Activated effector memory CD4-positive, alpha-beta T cell treated with anti-CD3 and anti-CD28 coated beads, Interleukin-2, amount 50 U/mL, for 16 hours (primary cell): Measurements from ENCODE around the gene CCR5.
"Not testable (repeated sequence)": the region's sequence is repeated elsewhere in the genome, so short reads cannot be mapped to it uniquely, and the experiment has no call there.

Source experiments
- DNase-seq: peaks from one replicate; pipeline ENCODE4 v3.0.0-alpha.2; 2020

Gene CCR5

DNA sequence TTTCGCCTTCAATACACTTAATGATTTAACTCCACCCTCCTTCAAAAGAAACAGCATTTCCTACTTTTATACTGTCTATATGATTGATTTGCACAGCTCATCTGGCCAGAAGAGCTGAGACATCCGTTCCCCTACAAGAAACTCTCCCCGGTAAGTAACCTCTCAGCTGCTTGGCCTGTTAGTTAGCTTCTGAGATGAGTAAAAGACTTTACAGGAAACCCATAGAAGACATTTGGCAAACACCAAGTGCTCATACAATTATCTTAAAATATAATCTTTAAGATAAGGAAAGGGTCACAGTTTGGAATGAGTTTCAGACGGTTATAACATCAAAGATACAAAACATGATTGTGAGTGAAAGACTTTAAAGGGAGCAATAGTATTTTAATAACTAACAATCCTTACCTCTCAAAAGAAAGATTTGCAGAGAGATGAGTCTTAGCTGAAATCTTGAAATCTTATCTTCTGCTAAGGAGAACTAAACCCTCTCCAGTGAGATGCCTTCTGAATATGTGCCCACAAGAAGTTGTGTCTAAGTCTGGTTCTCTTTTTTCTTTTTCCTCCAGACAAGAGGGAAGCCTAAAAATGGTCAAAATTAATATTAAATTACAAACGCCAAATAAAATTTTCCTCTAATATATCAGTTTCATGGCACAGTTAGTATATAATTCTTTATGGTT lies at the start of gene CCR5:
Gene CCR5 (plus strand): TSS at position 108 of the 680 bp plus-strand sequence. CDS start 1,957 bp downstream, outside the sequence.
- no peak for DNase-seq

DNA sequence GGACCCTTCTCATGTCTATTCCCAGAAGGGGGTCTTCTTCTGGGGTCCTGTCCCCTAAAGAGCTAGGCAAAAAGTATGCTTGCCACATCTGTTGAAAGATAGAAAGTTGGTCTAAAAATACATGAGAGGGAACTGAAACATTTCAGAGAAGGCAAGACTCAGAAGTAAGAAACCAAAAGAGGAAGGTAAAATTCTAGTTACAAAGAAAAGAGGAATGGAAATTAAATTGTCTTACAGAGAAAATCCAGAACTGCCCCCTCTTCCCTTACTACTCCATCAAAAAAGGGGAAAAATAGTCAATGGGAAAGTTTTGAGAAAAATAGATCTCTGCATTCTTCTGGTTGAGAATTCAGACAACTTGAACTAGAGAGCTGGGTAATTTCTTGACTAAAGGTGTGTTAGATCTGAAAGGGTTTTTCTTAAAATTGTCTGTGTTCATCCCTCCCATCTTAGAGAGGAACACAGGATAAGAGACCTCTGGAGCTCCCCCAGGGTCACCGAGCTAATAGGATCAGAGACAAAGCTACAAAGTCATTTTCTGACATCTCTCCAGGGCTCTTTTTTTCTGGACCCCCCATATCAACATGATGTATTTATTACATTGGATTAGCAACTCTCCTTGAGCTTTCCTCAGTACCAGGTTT lies 49.2 kb upstream of the CCR5 start:
- no peak for DNase-seq

DNA sequence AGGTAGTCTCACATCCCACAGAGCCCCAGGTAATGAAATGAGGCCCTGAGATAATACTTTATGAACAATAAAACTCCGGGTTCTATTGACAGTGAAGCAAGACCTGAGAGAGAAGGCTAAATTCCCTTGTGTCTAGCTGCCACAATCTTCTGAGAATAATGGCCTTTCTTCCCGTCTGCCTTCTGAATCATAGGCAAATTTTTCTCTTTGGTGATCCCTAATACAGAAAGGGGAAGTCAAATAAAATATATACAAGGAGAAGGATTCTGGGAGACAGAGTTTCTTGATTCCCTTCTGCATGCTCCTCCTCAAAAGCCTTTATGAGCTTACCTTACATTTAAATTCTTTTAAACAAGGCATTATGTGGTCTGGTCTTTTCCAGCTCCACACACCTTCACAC lies 46.7 kb upstream of the CCR5 start:
- DNase-seq: no peak

DNA sequence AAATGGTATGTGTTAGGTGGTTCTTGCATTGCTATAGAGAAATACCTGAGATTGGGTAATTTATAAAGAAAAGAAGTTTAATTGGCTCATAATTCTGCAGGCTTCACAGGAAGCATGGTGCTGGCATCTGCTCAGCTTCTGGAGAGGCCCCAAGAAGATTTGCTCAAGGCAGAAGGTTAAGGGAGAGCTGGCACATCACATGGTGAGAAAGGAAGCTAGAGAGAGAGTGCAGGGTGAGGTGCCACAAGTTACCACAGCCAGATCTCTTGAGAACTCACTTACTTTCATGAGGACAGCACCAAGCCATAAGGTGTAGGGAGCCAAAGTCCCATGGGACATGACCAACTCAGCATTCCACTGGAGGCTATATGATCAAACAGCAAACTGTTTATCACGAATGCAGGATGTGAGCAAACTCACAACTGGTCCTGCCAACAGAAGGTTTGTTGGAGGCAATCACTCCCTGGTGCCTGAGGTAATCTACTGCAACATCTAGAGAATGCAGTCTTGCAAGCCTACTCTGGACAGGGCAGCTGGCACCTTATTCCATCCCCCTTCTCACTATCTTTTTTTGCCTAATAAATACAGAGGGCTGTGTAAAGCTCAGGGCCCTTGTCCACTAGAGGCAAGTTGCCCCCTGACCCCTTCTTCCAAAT lies 45.0 kb upstream of the CCR5 start:
- DNase-seq: no peak

GRCh38 chr3:46330676-46331075 lies 40.1 kb upstream of the CCR5 start:
- DNase-seq: not testable (repeated sequence)

DNA sequence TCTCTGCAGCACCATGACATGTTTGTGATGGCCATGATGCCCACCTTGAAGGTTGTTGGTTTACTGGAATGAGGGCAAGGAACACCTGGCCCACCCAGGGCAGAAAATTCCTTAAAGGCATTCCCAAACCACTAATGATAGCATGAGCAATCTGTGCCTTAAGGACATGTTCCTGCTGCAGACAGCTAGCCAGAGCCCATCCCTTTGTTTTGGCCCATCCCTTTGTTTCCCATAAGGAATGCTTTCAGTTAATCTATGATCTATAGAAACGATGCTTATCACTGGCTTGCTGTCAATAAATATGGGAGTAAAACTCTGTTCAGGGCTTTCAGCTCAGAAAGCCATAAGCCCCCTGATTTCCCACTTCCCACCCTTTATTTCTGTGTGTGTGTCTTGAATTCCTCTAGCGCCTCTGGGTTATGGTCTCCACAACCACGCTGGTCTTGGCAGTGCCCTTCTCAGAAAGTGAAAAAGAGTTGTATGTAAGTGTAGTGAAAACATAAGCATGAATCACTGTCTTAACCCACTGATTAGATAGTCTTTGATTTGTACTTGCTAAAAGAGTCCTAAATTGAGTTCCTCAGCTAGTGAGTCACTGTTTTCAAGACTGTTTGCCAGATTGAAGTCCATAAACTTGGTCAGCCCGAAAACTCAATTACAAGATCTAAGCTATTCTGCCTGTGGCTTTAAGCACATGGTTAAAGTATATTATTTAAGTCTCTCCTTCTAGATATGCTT lies 35.8 kb upstream of the CCR5 start:
- DNase-seq: no peak

DNA sequence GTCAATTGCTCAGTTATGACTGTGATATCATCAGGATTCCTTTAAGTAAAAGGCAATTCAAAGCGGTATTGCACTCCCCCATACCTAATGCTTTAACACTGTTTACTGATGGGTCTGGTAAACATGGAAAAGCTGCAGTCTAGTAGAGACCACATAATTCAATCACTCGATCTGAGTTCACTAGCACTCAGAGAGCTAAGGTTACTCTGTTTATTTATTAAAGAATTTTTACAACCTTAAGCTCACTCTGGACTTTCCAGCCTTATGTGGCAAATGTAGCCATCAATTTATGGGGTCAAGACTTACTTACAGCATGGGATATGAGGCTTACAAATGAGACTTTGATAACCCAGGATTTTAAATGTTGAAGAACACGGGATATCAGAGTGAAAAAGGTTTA lies 35.2 kb upstream of the CCR5 start:
- DNase-seq: no peak

DNA sequence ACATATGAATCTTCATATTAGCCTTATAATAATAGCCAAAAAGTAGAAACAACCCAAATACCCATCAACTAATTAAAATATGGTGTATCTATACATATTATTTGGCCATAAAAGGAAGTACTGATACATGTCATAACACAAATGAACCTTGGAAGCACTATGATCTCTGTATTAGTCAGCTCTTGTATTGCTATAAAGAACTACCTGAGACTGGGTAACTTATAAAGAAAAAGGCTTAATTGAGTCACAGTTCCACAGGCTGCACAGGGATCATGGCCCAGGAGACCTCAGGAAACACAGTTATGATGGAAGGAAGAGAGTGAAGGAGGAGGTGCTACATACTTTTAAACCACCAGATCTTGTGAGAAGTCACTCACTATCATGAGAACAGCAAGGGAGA lies 32.8 kb upstream of the CCR5 start:
- DNase-seq: no peak

DNA sequence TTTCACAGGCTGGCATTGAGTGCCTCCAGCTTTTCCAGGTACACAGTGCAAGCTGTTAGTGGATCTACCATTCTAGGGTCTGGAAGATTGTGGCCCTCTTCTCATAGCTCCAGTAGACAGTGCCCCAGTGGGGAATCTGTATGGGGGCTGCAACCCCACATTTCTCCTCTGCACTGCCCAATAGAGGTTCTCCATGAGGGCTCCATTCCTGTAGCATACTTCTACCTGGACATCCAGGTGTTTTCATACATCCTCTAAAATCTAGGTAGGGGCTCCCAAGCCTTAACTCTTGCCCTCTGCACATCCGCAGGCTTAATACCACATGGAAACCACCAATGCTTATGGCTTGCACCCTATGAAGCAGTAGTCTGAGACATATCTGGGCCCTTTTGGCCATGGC lies 31.9 kb upstream of the CCR5 start:
- no peak for DNase-seq

GRCh38 chr3:46344476-46344875 lies 26.3 kb upstream of the CCR5 start:
- no peak for DNase-seq

DNA sequence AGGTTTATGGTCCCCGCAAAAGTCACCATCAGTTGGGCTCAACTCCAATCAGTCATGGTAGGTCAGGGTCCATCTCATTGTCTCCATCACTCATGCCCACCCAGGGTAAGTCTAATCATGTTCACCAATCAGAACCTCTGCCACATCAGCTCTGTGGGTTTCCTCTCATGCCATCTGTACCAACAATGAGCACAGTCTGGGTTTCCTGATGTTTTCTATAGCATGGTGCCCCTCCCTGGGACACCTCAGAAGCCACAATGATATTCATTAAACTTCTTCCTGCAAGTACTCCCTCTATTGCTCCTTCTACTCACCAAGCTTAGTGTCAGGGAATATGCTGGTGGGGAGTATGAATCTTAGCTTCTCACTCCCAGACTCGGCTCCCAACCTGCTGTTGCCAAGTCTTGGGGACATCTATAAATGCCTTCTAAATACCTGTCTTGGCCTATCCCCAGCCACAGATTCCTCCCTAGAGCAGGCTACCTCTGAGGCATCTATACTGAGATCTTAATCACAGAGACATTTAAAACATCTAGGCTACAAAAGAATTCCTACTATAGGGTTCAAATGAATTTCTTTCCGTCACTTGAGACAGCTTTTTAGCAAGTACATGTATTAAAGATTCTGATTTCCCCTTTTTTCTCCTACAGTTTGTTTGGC lies 21.8 kb upstream of the CCR5 start:
- DNase-seq: no peak

GRCh38 chr3:46349484-46350261 lies 21.1 kb upstream of the CCR5 start:
- DNase-seq: no peak

DNA sequence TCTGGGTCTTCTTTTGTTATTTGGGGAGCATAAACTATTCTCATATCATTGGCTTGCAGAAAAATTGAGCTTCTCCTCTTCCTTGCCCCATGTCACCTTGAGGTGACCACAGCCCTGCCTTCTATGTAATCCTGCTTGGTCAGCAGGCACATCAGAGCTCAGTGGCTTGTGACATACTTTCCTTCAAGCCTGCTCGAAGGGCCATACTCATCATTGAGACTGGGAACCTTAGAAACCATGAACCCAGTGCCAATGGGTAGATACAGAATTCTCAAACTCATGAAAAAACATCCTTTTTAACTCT lies 20.5 kb upstream of the CCR5 start:
- no peak for DNase-seq

DNA sequence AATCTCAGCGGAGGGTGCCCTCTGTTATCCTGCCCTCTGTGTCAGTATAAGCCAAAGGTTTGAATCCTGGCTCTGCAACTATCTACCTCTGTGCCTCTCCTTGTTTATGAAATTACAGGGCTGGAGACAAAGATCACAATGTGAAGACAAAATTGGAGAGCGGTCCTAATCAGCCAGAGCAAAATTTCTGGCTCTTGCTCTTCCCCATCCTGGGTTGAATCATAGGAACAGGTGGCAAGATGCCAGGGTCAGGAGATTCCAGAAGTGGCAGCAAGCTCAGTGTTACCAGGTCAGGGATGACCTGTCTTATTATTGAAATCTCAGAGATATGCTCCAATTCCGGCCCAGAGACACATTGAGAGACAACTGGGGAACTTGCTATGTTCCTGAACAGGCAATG lies 19.1 kb upstream of the CCR5 start:
- DNase-seq: no peak

DNA sequence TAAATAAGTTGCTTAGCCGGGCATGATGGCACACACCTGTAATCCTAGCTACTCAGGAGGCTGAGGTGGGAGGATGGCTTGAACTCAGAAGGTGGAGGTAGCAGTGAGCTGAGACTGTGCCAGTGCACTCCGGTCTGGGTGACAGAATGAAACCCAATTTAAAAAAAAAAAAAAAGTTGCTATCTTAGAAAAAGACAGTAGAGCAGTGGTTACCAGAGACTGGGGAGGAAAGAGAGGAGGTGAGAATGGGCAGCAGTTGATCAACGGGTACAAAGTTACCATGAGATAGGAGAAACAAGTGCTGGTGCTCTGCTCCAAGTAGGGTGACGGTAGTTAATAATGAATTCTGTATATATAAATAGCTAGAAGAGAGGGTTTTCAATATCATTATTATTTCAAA lies 17.7 kb upstream of the CCR5 start:
- DNase-seq: no peak

GRCh38 chr3:46353647-46354410 lies 16.9 kb upstream of the CCR5 start, which contains the start of gene CCR2:
TSS of gene CCR2 (plus strand) at chr3:46354111. CDS start at chr3:46357528, 3,417 bp downstream.
- peak; percentile 71 for DNase-seq

- DNase-seq: no peak
Measured at GRCh38 chr3:46354478-46354877, 16.3 kb upstream of the CCR5 start.

GRCh38 chr3:46354984-46355383 lies 15.8 kb upstream of the CCR5 start:
- no peak for DNase-seq

DNA sequence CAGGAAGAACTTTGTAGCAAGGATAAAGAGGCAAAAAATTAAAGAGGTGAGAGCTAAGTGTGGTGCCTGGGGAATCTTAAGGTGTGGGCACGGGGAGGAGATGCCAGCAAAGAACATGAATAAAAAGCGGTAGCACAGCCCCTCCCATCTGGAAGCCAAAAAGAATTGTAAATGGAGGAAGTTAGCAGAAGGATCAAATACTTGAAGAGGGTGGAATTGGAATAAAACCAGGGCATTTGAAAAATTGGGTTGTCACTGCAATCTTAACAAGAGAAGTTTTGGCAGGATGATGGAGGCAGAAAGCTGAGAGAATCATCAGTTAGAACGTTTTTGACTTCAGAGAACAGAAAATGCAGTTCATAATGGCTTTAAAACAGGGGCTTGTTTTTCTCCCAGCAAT lies 14.5 kb upstream of the CCR5 start:
- DNase-seq: no peak

GRCh38 chr3:46356909-46357308 lies 13.8 kb upstream of the CCR5 start:
- no peak for DNase-seq

GRCh38 chr3:46358466-46358865 lies 12.3 kb upstream of the CCR5 start:
- no peak for DNase-seq
